ENCODE results near the gene KCNQ4. TPM values are rescaled to one million over a fixed set of nuclear protein-coding genes. Genes with fewer than 3 reads are reported as not detected.

Gene KCNQ4
- total RNA-seq, 1 donor from 2014 or later, result under 0.01 TPM

GRCh38 chr1:40818264-40818961, 34.8 kb downstream of the KCNQ4 start:
- peak overlapping the region; percentile 39 for H3K4me3 ChIP-seq (ENCODE audit: low read depth, low read length)
- FAIRE-seq (no peak), DNase-seq (ENCODE audit: low read depth) (peak; percentile 58)
- TF ChIP-seq CTCF (IDR thresholded peaks at IDR 0.05; ENCODE audit: insufficient read depth, low read length, severe bottlenecking), result no peak
- H3K27me3 ChIP-seq (ENCODE audit: control insufficient read depth, insufficient read depth, low read length), result peaks cover 9% of the 10 kb centered on the region
- H3K36me3 ChIP-seq (ENCODE audit: control insufficient read depth, insufficient read depth, low read length), result no peaks in the 10 kb centered on the region

- no peak for TF ChIP-seq CTCF (IDR thresholded peaks at IDR 0.05; ENCODE audit: insufficient read depth, low read length, severe bottlenecking)
- Histone ChIP-seq H3K4me3 (ENCODE audit: low read depth, low read length) (peak overlapping the region; percentile 39), H3K36me3 (ENCODE audit: control insufficient read depth, insufficient read depth, low read length) (no peaks in the 10 kb centered on the region), H3K27me3 (ENCODE audit: control insufficient read depth, insufficient read depth, low read length) (peaks cover 9% of the 10 kb centered on the region)
- FAIRE-seq (no peak), DNase-seq (ENCODE audit: low read depth) (no peak)
These were observed 35.5 kb downstream of the KCNQ4 start for GRCh38 chr1:40819101-40819500.

GRCh38 chr1:40820251-40820797, 36.7 kb downstream of the KCNQ4 start:
- Histone ChIP-seq H3K4me3 (ENCODE audit: low read depth, low read length) (no peak overlapping the region), H3K36me3 (ENCODE audit: control insufficient read depth, insufficient read depth, low read length) (no peaks in the 10 kb centered on the region), H3K27me3 (ENCODE audit: control insufficient read depth, insufficient read depth, low read length) (peaks cover 9% of the 10 kb centered on the region)
- no peak for DNase-seq (ENCODE audit: low read depth)
- no peak for TF ChIP-seq CTCF (IDR thresholded peaks at IDR 0.05; ENCODE audit: insufficient read depth, low read length, severe bottlenecking)
- no peak for FAIRE-seq

- Histone ChIP-seq H3K27me3 (ENCODE audit: control insufficient read depth, insufficient read depth, low read length) (peaks cover 9% of the 10 kb centered on the region), H3K4me3 (ENCODE audit: low read depth, low read length) (no peak overlapping the region), H3K36me3 (ENCODE audit: control insufficient read depth, insufficient read depth, low read length) (no peaks in the 10 kb centered on the region)
- TF ChIP-seq CTCF (IDR thresholded peaks at IDR 0.05; ENCODE audit: insufficient read depth, low read length, severe bottlenecking), result no peak
- FAIRE-seq, result no peak
- no peak for DNase-seq (ENCODE audit: low read depth)
These were observed 37.5 kb downstream of the KCNQ4 start for GRCh38 chr1:40820911-40821693.

- DNase-seq (ENCODE audit: low read depth) (no peak), FAIRE-seq (no peak)
- H3K36me3 ChIP-seq (ENCODE audit: control insufficient read depth, insufficient read depth, low read length), result no peaks in the 10 kb centered on the region
- peaks cover 2% of the 10 kb centered on the region for H3K27me3 ChIP-seq (ENCODE audit: control insufficient read depth, insufficient read depth, low read length)
- no peak overlapping the region for H3K4me3 ChIP-seq (ENCODE audit: low read depth, low read length)
- no peak for TF ChIP-seq CTCF (IDR thresholded peaks at IDR 0.05; ENCODE audit: insufficient read depth, low read length, severe bottlenecking)
These were observed 39.3 kb downstream of the KCNQ4 start for GRCh38 chr1:40822890-40823289.

Measured in bronchial epithelial cell (primary cell).